HL-60 (cell line): ENCODE results near the gene KRTAP5-7.

Experiments used
- DNase-seq, 2 experiments: peaks; one replicate each; pipeline ENCODE4 v3.0.0-alpha.2; 2010 to 2020; ENCODE audit warnings: low read depth in 1 of 2, low spot score in 1 of 2
- H3K27ac ChIP-seq: fragments of 250-450 bp; sonication (Bioruptor Pico); replicated peaks from 2 replicates; pipeline ENCODE4 v1.5.1; 2020; ENCODE audit warnings: mild to moderate bottlenecking, moderate library complexity
- H3K27me3 ChIP-seq: fragments of 250-450 bp; sonication (Bioruptor Pico); 2 replicates; pipeline ENCODE4 v1.5.1; 2021; ENCODE audit warnings: mild to moderate bottlenecking, moderate library complexity; ENCODE audit not compliant: insufficient read depth, poor library complexity, severe bottlenecking
- H3K4me3 ChIP-seq: replicated peaks from 2 replicates; pipeline ENCODE4 v1.5.1; 2011; ENCODE audit warnings: mild to moderate bottlenecking, control low read depth, low read length; ENCODE audit not compliant: insufficient read depth
- GABPA ChIP-seq: IDR thresholded peaks from 2 replicates; pipeline ENCODE4 v1.6.1; 2012; ENCODE audit warnings: low read depth
- POLR2AphosphoS5 ChIP-seq: IDR thresholded peaks from 2 replicates; pipeline ENCODE4 v1.6.1; 2012; ENCODE audit warnings: low read depth
- SPI1 ChIP-seq: IDR thresholded peaks from 2 replicates; pipeline ENCODE4 v1.6.1; 2012; ENCODE audit warnings: low read depth, mild to moderate bottlenecking, borderline replicate concordance
- TF ChIP-seq, protein P1 (sequence below): IDR thresholded peaks from one replicate; pipeline ENCODE4 v1.5.1; 2011; ENCODE audit warnings: low read length, control low read depth, inconsistent platforms; ENCODE audit not compliant: insufficient read depth
- TF ChIP-seq, protein P2 (sequence below): IDR thresholded peaks from 2 replicates; pipeline ENCODE4 v1.6.1; 2012; ENCODE audit warnings: low read depth; ENCODE audit not compliant: insufficient replicate concordance

Gene KRTAP5-7

DNA sequence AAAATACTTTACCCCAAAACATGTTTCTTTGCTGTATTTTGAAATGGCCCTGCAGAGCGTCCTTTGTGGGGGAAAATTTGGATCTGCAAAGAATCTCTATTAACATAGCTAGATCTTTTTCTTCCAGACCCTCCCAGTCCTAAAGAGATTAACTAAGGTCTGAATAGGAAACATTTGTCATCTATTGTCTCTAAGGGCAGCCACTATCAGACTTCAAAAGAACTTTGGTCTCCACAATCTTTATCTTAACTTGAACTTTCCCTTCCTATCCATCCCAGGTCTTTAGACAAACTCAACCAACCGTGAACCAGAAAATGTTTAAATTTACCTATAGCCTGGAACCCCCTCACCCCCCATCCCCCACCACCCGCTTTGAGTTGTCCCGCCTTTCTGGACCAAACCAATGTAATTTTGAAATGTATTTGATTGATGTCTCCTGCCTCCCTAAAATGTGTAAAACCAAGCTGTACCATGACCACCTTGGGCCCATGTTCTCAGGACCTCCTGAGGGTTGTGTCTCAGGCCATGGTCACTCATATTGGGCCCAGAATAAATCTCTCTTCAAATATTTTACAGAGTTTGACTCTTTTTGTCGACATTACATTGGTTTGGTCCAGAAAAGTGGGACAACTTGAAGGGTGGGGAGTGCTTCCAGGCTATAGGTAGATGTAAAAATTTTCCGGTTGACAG lies 17.6 kb downstream of the KRTAP5-7 start:
- Histone ChIP-seq H3K27me3 (no peaks in the 10 kb centered on the region), H3K27ac (peak overlapping the region; percentile 51; the same call in 1 of the 2 replicates), H3K4me3 (no peak overlapping the region)
- TF ChIP-seq SPI1 (no peak), POLR2AphosphoS5 (no peak), GABPA (no peak)
- TF ChIP-seq, protein P1, sequence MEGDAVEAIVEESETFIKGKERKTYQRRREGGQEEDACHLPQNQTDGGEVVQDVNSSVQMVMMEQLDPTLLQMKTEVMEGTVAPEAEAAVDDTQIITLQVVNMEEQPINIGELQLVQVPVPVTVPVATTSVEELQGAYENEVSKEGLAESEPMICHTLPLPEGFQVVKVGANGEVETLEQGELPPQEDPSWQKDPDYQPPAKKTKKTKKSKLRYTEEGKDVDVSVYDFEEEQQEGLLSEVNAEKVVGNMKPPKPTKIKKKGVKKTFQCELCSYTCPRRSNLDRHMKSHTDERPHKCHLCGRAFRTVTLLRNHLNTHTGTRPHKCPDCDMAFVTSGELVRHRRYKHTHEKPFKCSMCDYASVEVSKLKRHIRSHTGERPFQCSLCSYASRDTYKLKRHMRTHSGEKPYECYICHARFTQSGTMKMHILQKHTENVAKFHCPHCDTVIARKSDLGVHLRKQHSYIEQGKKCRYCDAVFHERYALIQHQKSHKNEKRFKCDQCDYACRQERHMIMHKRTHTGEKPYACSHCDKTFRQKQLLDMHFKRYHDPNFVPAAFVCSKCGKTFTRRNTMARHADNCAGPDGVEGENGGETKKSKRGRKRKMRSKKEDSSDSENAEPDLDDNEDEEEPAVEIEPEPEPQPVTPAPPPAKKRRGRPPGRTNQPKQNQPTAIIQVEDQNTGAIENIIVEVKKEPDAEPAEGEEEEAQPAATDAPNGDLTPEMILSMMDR, result no peak
- TF ChIP-seq, protein P2, sequence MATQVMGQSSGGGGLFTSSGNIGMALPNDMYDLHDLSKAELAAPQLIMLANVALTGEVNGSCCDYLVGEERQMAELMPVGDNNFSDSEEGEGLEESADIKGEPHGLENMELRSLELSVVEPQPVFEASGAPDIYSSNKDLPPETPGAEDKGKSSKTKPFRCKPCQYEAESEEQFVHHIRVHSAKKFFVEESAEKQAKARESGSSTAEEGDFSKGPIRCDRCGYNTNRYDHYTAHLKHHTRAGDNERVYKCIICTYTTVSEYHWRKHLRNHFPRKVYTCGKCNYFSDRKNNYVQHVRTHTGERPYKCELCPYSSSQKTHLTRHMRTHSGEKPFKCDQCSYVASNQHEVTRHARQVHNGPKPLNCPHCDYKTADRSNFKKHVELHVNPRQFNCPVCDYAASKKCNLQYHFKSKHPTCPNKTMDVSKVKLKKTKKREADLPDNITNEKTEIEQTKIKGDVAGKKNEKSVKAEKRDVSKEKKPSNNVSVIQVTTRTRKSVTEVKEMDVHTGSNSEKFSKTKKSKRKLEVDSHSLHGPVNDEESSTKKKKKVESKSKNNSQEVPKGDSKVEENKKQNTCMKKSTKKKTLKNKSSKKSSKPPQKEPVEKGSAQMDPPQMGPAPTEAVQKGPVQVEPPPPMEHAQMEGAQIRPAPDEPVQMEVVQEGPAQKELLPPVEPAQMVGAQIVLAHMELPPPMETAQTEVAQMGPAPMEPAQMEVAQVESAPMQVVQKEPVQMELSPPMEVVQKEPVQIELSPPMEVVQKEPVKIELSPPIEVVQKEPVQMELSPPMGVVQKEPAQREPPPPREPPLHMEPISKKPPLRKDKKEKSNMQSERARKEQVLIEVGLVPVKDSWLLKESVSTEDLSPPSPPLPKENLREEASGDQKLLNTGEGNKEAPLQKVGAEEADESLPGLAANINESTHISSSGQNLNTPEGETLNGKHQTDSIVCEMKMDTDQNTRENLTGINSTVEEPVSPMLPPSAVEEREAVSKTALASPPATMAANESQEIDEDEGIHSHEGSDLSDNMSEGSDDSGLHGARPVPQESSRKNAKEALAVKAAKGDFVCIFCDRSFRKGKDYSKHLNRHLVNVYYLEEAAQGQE, result no peak
- DNase-seq, result no peak

DNA sequence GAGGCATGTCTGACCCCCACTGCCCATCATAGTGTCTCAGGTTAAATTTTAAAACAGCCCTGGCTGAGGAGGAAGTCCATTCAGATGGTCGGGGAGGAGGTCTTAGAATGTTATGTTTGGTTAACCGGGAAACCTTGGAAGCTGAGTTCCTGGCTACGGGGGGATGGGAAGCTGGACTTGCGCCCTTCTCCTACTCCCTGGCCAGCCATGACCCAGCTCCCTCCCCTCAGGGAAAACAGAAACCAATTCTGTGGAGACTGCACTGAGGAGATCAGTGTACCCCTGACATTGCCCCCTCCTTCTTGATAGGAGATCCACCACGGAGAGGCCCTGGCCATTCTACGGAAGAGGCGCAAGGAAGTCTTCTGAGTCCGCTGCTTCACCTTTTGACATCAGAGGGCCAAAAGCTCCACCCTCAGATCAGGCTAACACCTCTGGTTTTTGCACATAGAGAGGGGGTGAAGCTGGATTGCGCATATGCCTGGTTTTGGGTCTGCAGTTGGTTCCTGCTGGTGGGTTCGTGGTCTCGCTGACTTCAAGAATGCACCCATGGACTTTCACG lies 18.4 kb downstream of the KRTAP5-7 start:
- Histone ChIP-seq H3K27me3 (no peaks in the 10 kb centered on the region), H3K4me3 (no peak overlapping the region), H3K27ac (no peak overlapping the region)
- no peak for DNase-seq
- TF ChIP-seq, protein P1, result no peak
- TF ChIP-seq GABPA (no peak), SPI1 (no peak), POLR2AphosphoS5 (no peak)
- TF ChIP-seq, protein P2, result no peak

DNA sequence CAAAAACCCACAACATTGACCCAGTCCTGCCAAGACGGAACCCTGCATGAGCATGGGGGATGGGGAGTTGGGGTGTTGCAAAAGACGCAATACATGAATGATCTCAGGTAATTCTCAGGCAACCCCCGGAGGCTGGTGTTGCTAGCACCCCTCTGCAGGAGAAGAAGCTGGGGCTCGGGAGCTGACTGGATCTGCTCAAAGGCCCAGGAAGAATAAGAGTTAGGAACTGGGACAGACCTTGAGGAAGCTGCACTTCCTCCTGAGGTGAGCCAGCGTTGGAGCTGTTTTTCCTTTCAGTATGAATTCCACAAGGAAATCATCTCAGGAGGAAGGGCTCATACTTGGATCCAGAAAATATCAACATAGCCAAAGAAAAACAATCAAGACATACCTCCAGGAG lies 21.1 kb downstream of the KRTAP5-7 start, which contains the start of gene KRTAP5-9:
TSS of gene KRTAP5-9 (plus strand) at position 301 of the 400 bp plus-strand sequence. CDS start 238 bp downstream, outside the sequence.
- TF ChIP-seq, protein P2, result no peak
- TF ChIP-seq SPI1, result peak; percentile 41; the same call in 1 of the 2 replicates
- no peaks in the 10 kb centered on the region for H3K27me3 ChIP-seq
- H3K4me3 ChIP-seq, result no peak within 1 kb of the TSS
- no peak within 1 kb of the TSS for H3K27ac ChIP-seq
- DNase-seq, result no peak
